Heart left ventricle (tissue), 16 donors: ENCODE data around the gene SLX4IP. TPM values are rescaled to one million over a fixed set of nuclear protein-coding genes. Genes with fewer than 3 reads are reported as not detected.
A peak's percentile ranks its signal among the peaks of the same experiment; 100 is the strongest.

Experiments
- ATAC-seq, 4 donors: fragments of 200-7000 bp; cut with Tn5 transposase; one replicate each; pipeline ENCODE4 v1.9.1; 2020 to 2022; ENCODE audit warnings: moderate library complexity in 4 of 4, mild to moderate bottlenecking in 3 of 4, moderate number of reproducible peaks in 1 of 4
- DNase-seq, 5 donors: peaks; one replicate each; pipeline ENCODE4 v3.0.0-alpha.2; 2020
- H3K27ac ChIP-seq, 12 donors: fragments of 200-600 bp; sonication (generic) in 4 of 12; one replicate each; pipeline versions ENCODE4 v1.5.0 to v1.8.0; 2016 to 2022; ENCODE audit warnings: mild to moderate bottlenecking in 2 of 12
- H3K27me3 ChIP-seq, 9 donors: fragments of 200-600 bp; sonication (generic) in 2 of 9; one replicate each; pipeline versions ENCODE4 v1.5.1 to v1.8.0; 2016 to 2022; ENCODE audit warnings: mild to moderate bottlenecking in 3 of 9
- H3K36me3 ChIP-seq, 9 donors: fragments of 200-600 bp; sonication (generic) in 2 of 9; one replicate each; pipeline versions ENCODE4 v1.5.0 to v1.8.0; 2018 to 2022; ENCODE audit warnings: mild to moderate bottlenecking in 2 of 9
- H3K4me1 ChIP-seq, 12 donors: fragments of 200-600 bp; sonication (generic) in 4 of 12; one replicate each; pipeline versions ENCODE4 v1.5.0 to v1.8.0; 2016 to 2022; ENCODE audit warnings: mild to moderate bottlenecking in 3 of 12
- H3K4me3 ChIP-seq, 12 donors: fragments of 200-600 bp; sonication (generic) in 4 of 12; one replicate each; pipeline versions ENCODE4 v1.5.0 to v1.8.0; 2017 to 2022; ENCODE audit warnings: mild to moderate bottlenecking in 9 of 12, moderate library complexity in 4 of 12
- H3K9me3 ChIP-seq, 12 donors: fragments of 200-600 bp; sonication (generic) in 4 of 12; one replicate each; pipeline versions ENCODE4 v1.5.0 to v1.8.0; 2016 to 2022; ENCODE audit warnings: mild to moderate bottlenecking in 1 of 12
- CTCF ChIP-seq, 12 donors: fragments of 200-600 bp; sonication (generic) in 4 of 12; IDR thresholded peaks; one replicate each; pipeline versions ENCODE4 v1.5.0 to v1.8.0; 2018 to 2022; ENCODE audit warnings: antibody characterized with exemption in 12 of 12, mild to moderate bottlenecking in 5 of 12
- POLR2A ChIP-seq, 2 donors: fragments of 450-650 bp; IDR thresholded peaks; one replicate each; pipeline ENCODE4 v1.6.1; 2017; ENCODE audit warnings: antibody characterized with exemption in 2 of 2, mild to moderate bottlenecking in 2 of 2, moderate library complexity in 2 of 2
- WGBS, 4 donors: extraction: QIAGEN DNeasy Blood & Tissue Kit in 2 of 4; methylation state at CpG; one replicate each; pipeline versions ENCODE4 v1.1.5 to v1.1.7; 2013 to 2018; 5-methylcytosine and 5-hydroxymethylcytosine counted together
- intact Hi-C, 10 donors: fragments of 100-400 bp; cut with DNase I; formaldehyde crosslinking; loops; one replicate each; pipeline versions ENCODE4 v1.11.1 to v1.14.2; 2022
- polyA plus RNA-seq, 2 donors: library from polyadenylated mRNA; stranded (reverse); fragments of 200-250 nt; gene quantifications; one replicate each; pipeline ENCODE4 v1.2.3, GENCODE V29; 2013
- total RNA-seq, 9 donors: library from RNA; depleted of rRNA in 2 of 9; stranded (reverse); fragments of >200 nt in 2 of 9; fragmentation: NEBNext Ultra II Directional in 3 of 9; extraction: Animal tissue kit (Norgen Biotek cat#: 25700) in 3 of 9; gene quantifications; one replicate each; pipeline versions ENCODE4 v1.1.0 to v1.2.4, GENCODE V29; 2016 to 2023
- donor health status: ischemic (EF 13 %, LVEDD 7.1; RV severe dilation, severe dysfunction).
- donor health status: healthy with polysubstance abuse.
- donor health status: DM: no; HTN: yes; CAD: no.
- donor health status: DM: no; HTN: no; CAD: no.
- donor health status: ischemic (EF 25% LVEDD 6.9; RV normal size, moderate dysfunction).
- donor health status: ischemic (EF 25% LVEDD 5.7; RV mildly dilated, moderate dysfunction).
- donor health status: healthy.
- donor health status: DM: yes; HTN: yes; CAD: no.
- donor health status: ischemic (EF 35%, LVEDD 5.7; RV mildly dilated, moderate dysfunction).
- donor health status: nonischemic (EF 11% LVEDD 7.7; RV severe dilation, severe dysfunction).
- donor health status: DM: yes; HTN: yes; CAD: no.
- donor health status: PGD.
- donor health status: ischemic (EF 29% LVEDD 5.4; RV normal size, mild dysfunction).
- donor health status: nonischemic (EF 23%, LVEDD 6.1; RV moderate dilation, normal function).

The SLX4IP gene
- total and polyA plus RNA-seq, 11 donors, result 1.1 to 4.3 (median 2.4) TPM

GRCh38 chr20:10562899-10563298 is 127.8 kb downstream of the SLX4IP start:
- H3K36me3 ChIP-seq, result peaks cover 0 to 6% (median 0%) of the 10 kb centered on the region in 9 donors
- H3K4me3 ChIP-seq, result no peak overlapping the region
- WGBS, 4 donors, result 92 to 95% (median 93%) methylated on average over 4 of the region's 4 CpGs
- ATAC-seq, result no peak
- intact Hi-C loops, result loop anchor here in 1 of 10 donors (5.0 kb wide), 2 partner anchors 39 to 644 kb away; no protein-coding TSS in a partner anchor
- no peak overlapping the region for H3K27ac ChIP-seq
- H3K9me3 ChIP-seq, result peaks cover 0 to 6% (median 0%) of the 10 kb centered on the region in 12 donors
- no peaks in the 10 kb centered on the region for H3K27me3 ChIP-seq
- no peak for TF ChIP-seq POLR2A (IDR thresholded peaks at IDR 0.05)
- no peak for TF ChIP-seq CTCF (IDR thresholded peaks at IDR 0.05)
- peaks cover 0 to 22% (median 2%) of the 10 kb centered on the region in 12 donors for H3K4me1 ChIP-seq
- DNase-seq, result no peak

GRCh38 chr20:10563935-10564492 is 128.9 kb downstream of the SLX4IP start:
- Histone ChIP-seq H3K27me3 (no peaks in the 10 kb centered on the region), H3K9me3 (peaks cover 0 to 6% (median 0%) of the 10 kb centered on the region in 12 donors), H3K36me3 (peaks cover 0 to 6% (median 0%) of the 10 kb centered on the region in 9 donors), H3K27ac (no peak overlapping the region), H3K4me1 (peaks cover 0 to 18% (median 2%) of the 10 kb centered on the region in 12 donors), H3K4me3 (no peak overlapping the region)
- no peak for ATAC-seq
- intact Hi-C loops, result loop anchor here in 1 of 10 donors (5.0 kb wide), 2 partner anchors 38 to 643 kb away; no protein-coding TSS in a partner anchor
- no peak for DNase-seq
- TF ChIP-seq CTCF (IDR thresholded peaks at IDR 0.05), result no peak
- no peak for TF ChIP-seq POLR2A (IDR thresholded peaks at IDR 0.05)
- WGBS, 4 donors, result 92 to 99% (median 95%) methylated on average over 3 of the region's 3 CpGs

- ATAC-seq (peak; percentile 64 to 88 (median 78)), DNase-seq (peak in 1 of 5 donors; percentile 20)
- H3K4me1 ChIP-seq, result peaks cover 0 to 18% (median 0%) of the 10 kb centered on the region in 12 donors
- intact Hi-C loops, result no loop called here
- no peaks in the 10 kb centered on the region for H3K27me3 ChIP-seq
- TF ChIP-seq CTCF (IDR thresholded peaks at IDR 0.05), result no peak
- TF ChIP-seq POLR2A (IDR thresholded peaks at IDR 0.05), result no peak
- no peak overlapping the region for H3K4me3 ChIP-seq
- H3K36me3 ChIP-seq, result peaks cover 0 to 6% (median 0%) of the 10 kb centered on the region in 9 donors
- H3K27ac ChIP-seq, result peak overlapping the region in 7 of 12 donors; percentile 38 to 70 (median 51)
- peaks cover 0 to 6% (median 0%) of the 10 kb centered on the region in 12 donors for H3K9me3 ChIP-seq
- WGBS, 4 donors, result 74 to 78% (median 76%) methylated on average over 6 of the region's 6 CpGs
Observed at GRCh38 chr20:10565191-10565921, 130.3 kb downstream of the SLX4IP start.
